HG03469 (cell line): ENCODE measurements around the gene PCYT2.
"Not testable (repeated sequence)": the region's sequence is repeated elsewhere in the genome, so short reads cannot be mapped to it uniquely, and the experiment has no call there.

Experiments used
- ATAC-seq: cut with Tn5 transposase; IDR thresholded peaks from one replicate; pipeline ENCODE4 v1.9.1; 2021; ENCODE audit warnings: mild to moderate bottlenecking, moderate library complexity, moderate number of reproducible peaks; ENCODE audit not compliant: unreplicated experiment

Gene PCYT2

GRCh38 chr17:81927653-81928543, 16.7 kb upstream of the PCYT2 start, which contains the start of gene MAFG:
TSS of gene MAFG (minus strand) at chr17:81927735. CDS start at chr17:81923185, 4,550 bp downstream.
- ATAC-seq = peak; percentile 42

GRCh38 chr17:81927152-81927652, 16.0 kb upstream of the PCYT2 start:
- no peak for ATAC-seq

DNA sequence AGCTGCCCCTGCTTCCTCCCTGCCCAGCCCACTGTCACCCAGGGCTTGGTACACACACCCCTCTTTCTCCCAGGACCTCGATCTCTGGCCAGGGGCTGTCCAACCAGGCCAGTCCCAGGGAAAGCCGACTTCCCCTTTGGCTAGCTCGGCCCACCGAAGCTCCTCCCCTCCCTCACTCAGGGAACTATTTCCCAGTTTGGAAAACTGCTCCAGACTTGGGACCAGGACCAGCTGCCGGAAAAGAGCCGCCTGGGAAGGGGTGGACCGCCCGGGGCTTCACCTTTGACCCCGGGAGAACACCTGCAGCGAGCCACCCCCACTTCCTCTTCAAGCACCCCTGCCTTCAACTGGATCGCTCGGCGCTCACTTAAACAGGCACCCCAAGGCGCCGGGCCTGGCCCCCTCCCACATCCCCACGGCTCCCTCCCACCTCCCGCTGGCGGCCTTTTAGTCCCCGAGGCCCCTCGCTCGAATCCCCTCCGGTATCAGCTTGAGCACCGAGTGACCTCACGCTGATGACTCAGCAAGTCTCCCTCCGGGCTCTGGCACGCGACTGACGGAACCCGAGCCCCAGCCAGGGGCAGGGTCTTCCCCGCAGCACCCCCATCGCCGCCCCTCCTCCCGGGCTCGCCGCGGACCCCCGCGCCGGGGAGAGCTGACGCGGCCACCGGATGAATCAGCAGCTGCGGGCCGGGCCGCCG, 15.4 kb upstream of the PCYT2 start:
- ATAC-seq = no peak

GRCh38 chr17:81925860-81926450, 14.8 kb upstream of the PCYT2 start:
- ATAC-seq = no peak

DNA sequence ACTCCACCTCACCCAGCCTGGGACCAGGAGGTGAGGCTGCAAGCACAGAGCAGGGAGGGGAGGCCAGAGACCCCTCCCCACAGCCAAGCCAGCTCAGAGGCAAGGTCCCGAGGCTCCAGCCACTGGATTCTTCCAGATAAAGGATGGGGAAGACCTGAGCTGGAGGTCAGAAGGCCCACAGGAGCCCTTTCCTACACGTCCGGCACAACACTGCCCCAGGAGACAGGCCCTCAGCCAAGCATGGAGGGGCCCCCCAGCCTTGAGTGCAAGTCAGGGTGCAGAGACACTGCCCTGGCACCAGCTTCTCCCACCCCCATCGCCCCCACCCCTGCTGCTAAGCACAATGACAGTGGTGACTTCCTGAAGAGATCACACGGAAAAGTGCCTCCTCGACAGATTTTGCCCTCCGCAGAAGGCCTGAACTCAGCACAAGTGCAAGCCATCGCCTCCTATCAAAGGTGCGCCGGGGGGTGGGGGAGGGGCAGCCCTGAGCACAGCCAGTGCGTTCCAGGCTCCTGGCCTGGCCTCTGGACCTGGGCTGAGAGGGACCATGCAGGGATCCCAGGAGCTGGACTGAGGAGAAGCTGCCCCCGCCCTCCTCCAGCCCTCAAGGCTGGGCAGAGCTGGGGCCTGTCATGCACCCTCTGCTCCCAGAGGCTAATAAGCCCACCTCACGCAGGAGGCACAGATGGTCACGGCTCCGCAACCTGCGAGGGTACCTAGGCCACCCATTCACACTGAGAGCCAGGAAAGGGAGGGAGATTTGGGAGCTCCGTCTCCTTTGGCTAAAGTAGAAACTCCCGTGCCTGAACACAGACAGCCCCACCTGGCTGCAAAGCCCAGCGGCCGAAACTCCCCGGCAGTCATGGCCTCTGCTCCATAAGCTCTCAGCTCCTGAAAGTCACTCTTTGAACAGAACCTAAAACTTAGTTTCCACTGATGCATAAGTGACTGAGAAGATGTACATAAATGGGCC, 13.6 kb upstream of the PCYT2 start:
- no peak for ATAC-seq

GRCh38 chr17:81923302-81924260, 12.4 kb upstream of the PCYT2 start:
- no peak for ATAC-seq

- no peak for ATAC-seq
Observed at GRCh38 chr17:81922566-81923301, 11.5 kb upstream of the PCYT2 start.

- ATAC-seq = no peak
Observed at GRCh38 chr17:81921996-81922565, 10.9 kb upstream of the PCYT2 start.

DNA sequence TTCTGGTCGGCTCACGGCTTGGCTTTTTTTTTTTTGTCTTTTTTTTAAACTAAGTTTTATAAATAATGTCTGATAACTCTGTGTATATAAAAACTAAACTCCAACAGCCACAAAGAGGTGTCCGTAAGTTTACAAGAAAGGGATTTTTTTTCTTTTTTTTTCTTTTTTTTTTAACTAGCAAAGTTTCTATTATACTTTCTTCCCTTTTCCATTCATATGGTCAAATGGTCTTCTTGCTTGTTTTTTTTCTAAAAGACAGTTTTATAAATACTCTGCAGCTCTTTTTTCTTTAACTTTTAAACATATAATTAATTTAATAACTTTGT, 10.3 kb upstream of the PCYT2 start:
- ATAC-seq = no peak

- ATAC-seq = no peak
Observed at GRCh38 chr17:81920612-81921536, 9.7 kb upstream of the PCYT2 start.

- no peak for ATAC-seq
Observed at GRCh38 chr17:81918832-81919545, 7.8 kb upstream of the PCYT2 start.

- not testable (repeated sequence) for ATAC-seq
Observed at GRCh38 chr17:81918333-81918669, 7.1 kb upstream of the PCYT2 start.

DNA sequence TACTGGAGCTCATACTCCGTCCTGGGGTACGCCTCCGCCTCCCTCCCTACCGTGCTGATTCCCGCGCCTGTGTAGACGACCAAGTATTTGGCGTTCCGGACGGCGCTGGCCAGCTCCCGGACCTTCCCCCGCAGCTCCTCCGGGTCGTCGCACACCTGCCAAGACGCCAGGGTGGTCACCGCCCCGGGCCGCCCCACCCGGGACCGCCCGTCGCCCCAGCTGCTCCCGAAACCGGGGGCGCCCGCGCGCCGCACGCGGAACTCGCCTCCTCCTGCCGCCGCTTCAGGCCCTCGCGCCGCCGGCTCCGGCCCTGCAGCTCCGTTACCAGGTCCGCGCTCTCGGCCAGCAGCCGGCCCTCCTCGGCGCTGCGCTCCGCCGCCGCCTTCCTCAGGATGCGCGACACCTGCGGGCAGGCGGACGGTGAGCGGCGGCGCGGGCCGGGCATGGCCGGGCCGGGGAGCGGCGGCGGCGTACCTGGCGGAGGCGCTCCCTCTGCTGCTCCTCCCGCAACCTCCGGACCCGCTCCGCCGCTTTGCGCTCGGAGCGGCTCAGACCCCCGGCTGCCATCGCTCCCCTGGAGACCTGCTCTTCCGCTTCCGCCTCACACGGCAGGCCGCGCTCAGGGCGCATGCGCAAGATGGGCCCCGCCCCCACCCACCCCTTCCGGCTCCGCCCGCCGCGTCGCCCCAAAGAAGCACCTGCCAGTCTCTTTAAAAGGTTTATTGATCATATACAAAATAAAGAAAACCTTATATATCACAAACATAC, 6.5 kb upstream of the PCYT2 start, which contains the start of gene SIRT7:
TSS of gene SIRT7 (minus strand) at position 612 of the 768 bp plus-strand sequence. CDS start at position 567, 45 bp downstream.
- ATAC-seq = no peak

DNA sequence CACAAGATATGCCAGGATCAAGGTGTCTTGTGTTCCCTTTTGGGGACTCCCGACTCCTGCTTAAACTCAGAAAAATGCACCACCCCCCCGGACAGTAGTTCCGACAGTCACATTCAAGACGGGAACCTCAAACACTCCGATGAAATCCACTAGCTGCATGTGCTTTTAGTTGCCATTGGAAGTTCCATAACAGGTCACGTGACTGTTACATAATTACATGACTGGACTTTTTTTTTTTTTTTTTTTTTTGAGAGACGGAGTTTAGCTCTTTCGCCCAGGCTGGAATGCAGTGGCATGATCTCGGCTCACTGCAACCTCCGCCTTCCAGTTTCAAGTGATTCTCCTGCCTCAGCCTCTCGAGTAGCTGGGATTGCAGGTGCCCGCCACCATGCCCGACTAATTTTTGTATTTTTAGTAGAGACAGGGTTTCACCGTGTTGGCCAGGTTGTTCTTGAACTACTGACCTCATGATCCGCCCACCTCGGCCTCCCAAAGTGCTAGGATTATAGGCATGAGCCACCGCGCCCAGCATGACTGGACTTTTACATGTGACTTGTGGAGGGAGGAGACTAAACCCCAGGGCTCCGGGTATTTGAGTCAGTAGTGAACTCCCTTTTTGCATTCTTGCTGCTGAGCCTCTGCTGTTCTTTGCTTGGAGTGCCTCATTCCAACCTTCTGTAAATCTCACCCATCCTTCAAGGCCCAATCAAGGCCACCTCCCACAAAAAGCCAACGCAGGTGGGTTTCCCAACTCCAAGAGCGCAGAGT, 5.2 kb upstream of the PCYT2 start:
- ATAC-seq = no peak

GRCh38 chr17:81915331-81915730, 4.1 kb upstream of the PCYT2 start:
- no peak for ATAC-seq
